HG03571 (cell line): ENCODE measurements around the gene ARSB.
"Not testable (repeated sequence)": the region's sequence is repeated elsewhere in the genome, so short reads cannot be mapped to it uniquely, and the experiment has no call there.

Experiments
- ATAC-seq: cut with Tn5 transposase; IDR thresholded peaks from one replicate; pipeline ENCODE4 v1.9.1; 2021; ENCODE audit not compliant: unreplicated experiment

ARSB gene

DNA sequence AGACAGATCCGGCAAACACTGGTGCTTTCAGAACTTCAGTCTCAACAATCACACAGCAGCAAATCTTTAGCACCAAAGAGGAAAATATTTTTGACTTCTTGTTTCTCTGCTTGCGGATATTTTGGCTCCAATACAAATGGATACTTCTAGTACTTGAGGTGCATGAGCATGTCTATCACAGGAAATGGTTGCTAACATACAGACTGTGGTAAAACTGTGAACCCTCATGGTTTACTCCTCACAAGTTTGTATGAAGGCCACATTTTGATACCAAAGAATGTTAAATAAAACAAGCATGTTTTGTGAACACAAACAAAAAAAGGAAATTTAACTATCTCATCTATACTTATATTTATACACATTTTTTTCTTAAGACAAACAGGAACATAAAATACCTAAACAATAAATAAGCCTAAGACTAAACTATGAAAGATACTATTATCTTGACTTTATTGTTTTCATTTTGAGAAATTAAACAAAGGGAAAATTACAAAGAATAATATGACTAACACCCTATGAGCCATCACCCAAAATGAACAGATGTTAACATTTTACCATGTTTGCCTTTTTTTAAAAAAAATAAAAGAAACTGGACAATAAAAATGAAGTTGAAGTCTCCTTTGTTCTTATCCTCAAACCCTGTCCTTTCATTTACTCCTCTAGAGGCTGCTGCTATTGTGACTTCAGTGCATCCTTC lies 201.5 kb downstream of the ARSB start:
- no peak for ATAC-seq

GRCh38 chr5:78782728-78783127 lies 202.4 kb downstream of the ARSB start:
- no peak for ATAC-seq

GRCh38 chr5:78781611-78782286 lies 203.4 kb downstream of the ARSB start:
- ATAC-seq, result no peak

GRCh38 chr5:78779771-78780616 lies 205.1 kb downstream of the ARSB start:
- no peak for ATAC-seq

- no peak for ATAC-seq
Measured at GRCh38 chr5:78779262-78779661, 205.8 kb downstream of the ARSB start.

- no peak for ATAC-seq
Measured at GRCh38 chr5:78778538-78778937, 206.6 kb downstream of the ARSB start.

DNA sequence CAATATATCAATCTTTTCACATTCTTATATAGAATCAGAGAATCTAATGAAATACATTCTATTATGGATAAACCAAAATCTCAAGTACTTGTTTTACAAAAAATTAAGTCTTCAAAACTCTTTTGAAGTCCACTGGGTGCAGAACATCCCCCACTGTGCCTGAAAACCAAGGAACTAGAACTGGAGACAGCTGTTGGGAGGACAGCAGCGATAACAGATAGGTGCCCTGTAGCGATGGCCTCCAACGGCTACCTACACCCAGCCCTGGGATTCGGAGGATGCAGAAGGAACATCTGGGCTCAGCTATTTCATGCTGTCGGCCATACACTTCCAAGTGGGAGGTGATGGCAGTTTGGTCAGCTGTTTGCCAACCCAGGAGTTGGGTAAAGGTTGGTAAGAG lies 207.2 kb downstream of the ARSB start:
- no peak for ATAC-seq

DNA sequence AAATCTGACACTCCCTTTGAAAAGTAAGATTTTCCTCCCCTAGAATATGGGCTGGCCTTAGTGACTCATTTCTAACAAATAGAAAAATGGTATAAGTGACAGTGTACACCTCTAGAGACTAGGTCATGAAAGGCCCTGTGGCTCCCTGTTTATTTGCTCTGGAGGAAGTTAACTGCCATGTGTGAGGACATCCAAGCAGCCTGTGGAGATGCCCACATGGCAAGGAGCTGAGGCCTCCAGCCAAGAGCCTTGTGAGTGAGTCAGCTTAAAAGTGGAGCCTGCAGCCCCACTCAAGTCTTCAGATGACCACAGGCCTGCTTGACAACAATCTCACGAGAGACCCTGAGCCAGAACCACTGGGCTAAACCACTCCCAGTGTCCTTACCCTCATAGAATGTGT lies 208.5 kb downstream of the ARSB start:
- no peak for ATAC-seq

DNA sequence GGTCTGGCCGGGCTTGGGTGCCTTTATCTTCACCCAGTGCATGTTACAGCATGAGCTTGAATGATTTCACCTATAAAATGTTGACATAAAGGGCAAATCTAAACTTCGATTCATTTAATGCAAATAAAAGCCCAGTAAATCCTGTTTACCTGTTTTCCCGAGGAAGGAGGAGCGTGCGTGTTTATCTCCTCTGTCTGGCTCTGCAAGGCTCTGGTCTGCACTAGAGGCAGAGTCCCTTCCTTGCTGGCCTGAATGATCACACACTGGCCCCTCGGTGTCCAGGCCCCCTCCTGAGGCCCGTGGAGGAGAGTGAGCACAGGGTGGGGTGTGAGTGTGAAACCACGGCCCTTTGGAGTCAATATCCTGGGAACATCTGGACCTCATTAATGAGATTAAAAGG lies 211.5 kb downstream of the ARSB start:
- ATAC-seq, result no peak

GRCh38 chr5:78771260-78772205 lies 213.6 kb downstream of the ARSB start:
- no peak for ATAC-seq

- no peak for ATAC-seq
Measured at GRCh38 chr5:78768781-78769380, 216.2 kb downstream of the ARSB start.

GRCh38 chr5:78766412-78766762 lies 218.7 kb downstream of the ARSB start:
- ATAC-seq, result no peak

DNA sequence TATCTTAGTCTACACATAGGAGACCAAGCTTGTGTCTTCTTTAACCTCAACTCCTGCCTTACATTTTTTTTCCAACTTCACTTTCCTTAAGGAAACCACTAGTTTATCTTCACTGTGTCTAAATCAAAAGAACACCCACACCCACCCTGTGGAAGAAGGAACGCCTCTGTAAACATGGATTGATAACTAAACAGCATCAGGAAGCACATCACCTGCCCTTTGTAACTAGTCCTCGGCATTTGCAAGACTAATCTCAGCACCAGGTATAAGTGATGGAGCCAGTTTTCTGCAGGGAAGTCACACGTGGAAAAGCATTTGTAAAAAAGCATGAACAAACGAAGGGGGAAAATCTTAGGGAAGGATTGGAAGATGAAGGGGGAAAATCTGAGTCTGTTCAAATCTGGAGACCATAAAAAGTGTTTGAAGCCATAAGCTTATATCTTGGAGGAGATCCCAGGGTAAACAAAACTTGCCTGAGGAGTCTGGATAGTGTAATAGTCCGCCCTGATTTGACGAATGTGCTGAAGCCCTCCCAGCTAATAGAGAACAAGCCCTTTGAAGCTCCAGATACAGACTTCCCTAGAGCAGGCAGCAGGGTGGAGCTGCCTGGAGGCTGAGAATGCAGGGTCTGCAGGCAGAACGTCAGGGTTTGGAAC lies 219.2 kb downstream of the ARSB start:
- no peak for ATAC-seq

- ATAC-seq, result no peak
Measured at GRCh38 chr5:78765116-78765515, 220.0 kb downstream of the ARSB start.

GRCh38 chr5:78763659-78764189 lies 221.4 kb downstream of the ARSB start:
- ATAC-seq, result no peak

DNA sequence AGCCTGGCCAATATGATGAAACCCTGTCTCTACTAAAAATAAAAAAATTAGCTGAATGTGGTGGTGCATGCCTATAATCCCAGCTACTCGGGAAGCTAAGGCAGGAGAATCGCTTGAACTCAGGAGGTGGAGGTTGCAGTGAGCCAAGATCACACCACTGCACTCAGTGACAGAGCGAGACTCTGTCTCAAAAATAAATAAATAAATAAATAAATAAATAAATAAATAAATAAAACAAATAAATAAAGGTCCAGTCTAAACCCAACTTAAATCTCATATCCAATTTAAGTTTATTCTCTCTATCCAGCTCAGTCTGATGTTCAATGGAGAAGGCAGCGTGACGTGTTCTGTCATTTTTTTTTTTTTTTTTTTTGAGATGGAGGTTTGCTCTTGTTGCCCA lies 222.4 kb downstream of the ARSB start:
- not testable (repeated sequence) for ATAC-seq

DNA sequence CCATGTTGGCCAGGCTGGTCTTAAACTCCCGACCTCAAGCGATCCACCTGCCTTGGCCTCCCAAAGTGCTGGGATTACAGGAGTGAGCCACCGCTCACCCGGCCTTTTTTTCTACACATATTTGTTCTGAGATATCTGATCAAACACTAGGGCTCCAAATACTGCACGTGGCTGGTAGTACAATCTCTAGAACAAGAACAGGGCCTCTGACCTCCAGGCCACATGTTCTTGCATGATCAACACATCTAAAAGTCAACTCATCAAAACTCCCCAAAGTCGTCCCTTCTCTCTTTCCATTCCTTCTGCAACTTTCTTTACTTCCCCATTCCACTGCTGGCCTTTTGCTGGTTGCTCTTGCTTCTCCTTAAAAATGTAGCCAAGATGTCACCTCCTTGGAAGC lies 223.3 kb downstream of the ARSB start:
- no peak for ATAC-seq

DNA sequence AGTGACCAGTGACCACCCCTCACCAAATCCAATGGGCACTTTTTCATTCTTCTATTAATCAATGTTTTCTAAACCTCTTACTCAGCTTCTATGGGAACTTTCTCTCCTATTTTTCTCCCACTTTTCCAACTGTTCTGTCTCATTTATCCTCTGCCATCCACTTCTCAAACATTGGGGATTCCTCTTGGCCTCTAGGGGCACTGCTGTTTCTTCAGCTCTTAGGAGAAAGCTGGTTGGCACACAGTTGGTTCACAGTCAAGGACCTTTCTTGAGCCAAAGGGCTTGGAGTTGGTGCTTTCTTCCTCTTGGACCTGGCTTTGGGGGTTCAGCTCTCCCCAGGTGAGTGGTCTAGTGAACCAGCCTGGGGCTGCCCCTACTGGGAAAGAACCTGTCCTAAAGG lies 224.3 kb downstream of the ARSB start:
- no peak for ATAC-seq

- no peak for ATAC-seq
Measured at GRCh38 chr5:78760366-78760765, 224.7 kb downstream of the ARSB start.
